ENCODE measurements around the gene TXLNA.

GRCh38 chr1:32216566-32216965 is 37.1 kb downstream of the TXLNA start:
- TF ChIP-seq CTCF (IDR thresholded peaks at IDR 0.05) = no peak
- no peak for TF ChIP-seq POLR2AphosphoS5 (IDR thresholded peaks at IDR 0.05)
- no peak for TF ChIP-seq POLR2A (IDR thresholded peaks at IDR 0.05)
- no peak for TF ChIP-seq EP300 (IDR thresholded peaks at IDR 0.05)

Data from upper lobe of left lung (tissue), 4 donors.